ENCODE data around the gene TM7SF2.

- TF ChIP-seq POLR2A (IDR thresholded peaks at IDR 0.05) (no peak), CTCF (IDR thresholded peaks at IDR 0.05) (no peak)
Observed at GRCh38 chr11:65063532-65063931, 48.1 kb upstream of the TM7SF2 start.

Data from right lobe of liver (tissue), 4 donors.